Mammary epithelial cell (primary cell): ENCODE data around the gene EEFSEC.

Experiments
- EZH2 ChIP-seq: IDR thresholded peaks from 2 replicates; pipeline ENCODE4 v1.6.1; 2012; ENCODE audit warnings: low read length, inconsistent platforms, borderline replicate concordance
- TF ChIP-seq, protein P1 (sequence below), 2 donors: IDR thresholded peaks in 1 of 2; conservative IDR thresholded peaks in 1 of 2; 2 replicates each; pipeline ENCODE4 v1.5.1; 2011 to 2012; ENCODE audit warnings: inconsistent platforms in 2 of 2, low read length in 2 of 2, mild to moderate bottlenecking in 2 of 2, control low read depth in 1 of 2, low read depth in 1 of 2; ENCODE audit not compliant: insufficient read depth in 1 of 2; ENCODE audit errors: extremely low read depth in 1 of 2

DNA sequence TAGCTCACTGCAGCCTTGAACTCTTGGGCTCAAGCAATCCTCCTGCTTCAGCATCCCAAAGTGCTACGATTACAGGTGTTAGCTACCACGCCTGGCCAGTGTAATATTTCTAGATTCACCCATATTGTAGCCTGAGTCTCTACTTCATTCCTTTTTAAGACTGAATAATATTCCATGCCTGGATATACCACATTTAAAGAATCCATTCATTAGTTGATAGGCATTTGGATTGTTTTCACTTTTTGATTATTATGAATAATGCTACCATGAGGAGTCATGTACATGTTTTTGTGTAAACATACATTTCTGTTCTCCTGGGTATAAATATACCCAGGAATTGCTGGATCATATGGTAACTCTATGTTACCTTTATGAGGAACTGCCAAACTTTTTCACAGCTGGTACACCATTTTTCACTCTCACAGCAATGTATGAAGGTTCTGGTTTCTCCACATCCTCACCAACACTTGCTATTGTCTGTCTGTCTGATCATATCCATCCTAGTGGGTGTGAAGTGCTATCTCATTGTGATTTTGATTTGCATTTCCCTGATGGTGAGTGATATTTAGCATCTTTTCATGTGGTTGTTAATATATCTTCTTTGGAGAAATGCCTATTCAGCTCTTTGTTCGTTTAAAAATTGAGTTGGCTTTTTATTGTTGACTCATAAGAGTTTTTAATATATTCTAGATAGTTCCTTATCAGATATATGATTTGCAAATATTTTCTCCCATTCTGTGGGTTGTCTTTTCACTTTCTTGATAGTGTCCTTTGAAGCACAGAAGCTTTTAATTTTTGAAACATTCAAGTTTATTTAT lies 32.6 kb downstream of the EEFSEC start:
- TF ChIP-seq, protein P1, sequence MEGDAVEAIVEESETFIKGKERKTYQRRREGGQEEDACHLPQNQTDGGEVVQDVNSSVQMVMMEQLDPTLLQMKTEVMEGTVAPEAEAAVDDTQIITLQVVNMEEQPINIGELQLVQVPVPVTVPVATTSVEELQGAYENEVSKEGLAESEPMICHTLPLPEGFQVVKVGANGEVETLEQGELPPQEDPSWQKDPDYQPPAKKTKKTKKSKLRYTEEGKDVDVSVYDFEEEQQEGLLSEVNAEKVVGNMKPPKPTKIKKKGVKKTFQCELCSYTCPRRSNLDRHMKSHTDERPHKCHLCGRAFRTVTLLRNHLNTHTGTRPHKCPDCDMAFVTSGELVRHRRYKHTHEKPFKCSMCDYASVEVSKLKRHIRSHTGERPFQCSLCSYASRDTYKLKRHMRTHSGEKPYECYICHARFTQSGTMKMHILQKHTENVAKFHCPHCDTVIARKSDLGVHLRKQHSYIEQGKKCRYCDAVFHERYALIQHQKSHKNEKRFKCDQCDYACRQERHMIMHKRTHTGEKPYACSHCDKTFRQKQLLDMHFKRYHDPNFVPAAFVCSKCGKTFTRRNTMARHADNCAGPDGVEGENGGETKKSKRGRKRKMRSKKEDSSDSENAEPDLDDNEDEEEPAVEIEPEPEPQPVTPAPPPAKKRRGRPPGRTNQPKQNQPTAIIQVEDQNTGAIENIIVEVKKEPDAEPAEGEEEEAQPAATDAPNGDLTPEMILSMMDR (conservative IDR thresholded peaks at IDR 0.05 in 1 of 2, IDR thresholded peaks at IDR 0.05 in 1 of 2; ENCODE audit: extremely low read depth in 1 of 2, insufficient read depth in 1 of 2, low read depth in 1 of 2, low read length in 2 of 2): no peak
- no peak for TF ChIP-seq EZH2
